ENCODE measurements around the gene INPP5D.

DNA sequence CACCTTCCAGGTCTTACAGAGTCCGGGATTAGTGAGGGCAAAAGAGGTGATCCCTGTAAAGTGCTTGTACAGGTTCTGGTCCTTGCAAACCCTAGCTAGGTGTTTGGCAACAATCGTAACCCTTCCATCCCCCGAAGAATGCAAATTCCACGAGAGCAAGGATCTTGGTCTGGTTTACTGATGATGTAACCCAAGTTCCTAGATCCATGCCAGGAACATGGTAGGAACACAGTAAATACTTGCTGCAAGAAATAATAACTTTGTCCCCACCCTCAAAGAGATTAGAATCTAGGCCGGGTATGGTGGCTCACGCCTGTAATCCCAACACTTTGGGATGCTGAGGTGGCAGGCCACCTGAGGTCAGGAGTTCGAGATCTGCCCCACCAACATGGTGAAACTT, 34.4 kb upstream of the INPP5D start:
- TF ChIP-seq CTCF (IDR thresholded peaks at IDR 0.05) (no peak), POLR2A (IDR thresholded peaks at IDR 0.05) (no peak)
